ENCODE data around the gene QRICH1. TPM values are rescaled to one million over a fixed set of nuclear protein-coding genes. Genes with fewer than 3 reads are reported as not detected.
"Not testable (repeated sequence)": the region's sequence is repeated elsewhere in the genome, so short reads cannot be mapped to it uniquely, and the experiment has no call there.

QRICH1 gene
- total RNA-seq, 1 donor from 2014 or later: 77.5 TPM

- Mint-ChIP-seq H3K9me3 (ENCODE audit: low read depth) (no peaks in the 10 kb centered on the region), H3K4me3 (ENCODE audit: unreplicated experiment) (no peak overlapping the region), H3K4me1 (ENCODE audit: low read depth) (peaks cover 38% of the 10 kb centered on the region), H3K27me3 (ENCODE audit: low read depth) (no peaks in the 10 kb centered on the region), H3K27ac (ENCODE audit: unreplicated experiment) (no peak overlapping the region), H3K36me3 (ENCODE audit: low read depth) (peaks cover 22% of the 10 kb centered on the region)
- no peak for DNase-seq (ENCODE audit: low spot score)
- no peak for TF ChIP-seq CTCF (IDR thresholded peaks at IDR 0.05)
Observed at GRCh38 chr3:49012441-49013017, 81.3 kb downstream of the QRICH1 start.

GRCh38 chr3:49009396-49009795, 84.5 kb downstream of the QRICH1 start:
- peaks cover 11% of the 10 kb centered on the region for H3K36me3 Mint-ChIP-seq (ENCODE audit: low read depth)
- H3K9me3 Mint-ChIP-seq (ENCODE audit: low read depth): no peaks in the 10 kb centered on the region
- H3K4me3 Mint-ChIP-seq (ENCODE audit: unreplicated experiment): peak overlapping the region; percentile 26
- DNase-seq (ENCODE audit: low spot score): no peak
- no peak for TF ChIP-seq CTCF (IDR thresholded peaks at IDR 0.05)
- peak overlapping the region; percentile 76 for H3K27ac Mint-ChIP-seq (ENCODE audit: unreplicated experiment)
- H3K27me3 Mint-ChIP-seq (ENCODE audit: low read depth): no peaks in the 10 kb centered on the region
- H3K4me1 Mint-ChIP-seq (ENCODE audit: low read depth): peaks cover 35% of the 10 kb centered on the region

GRCh38 chr3:49008627-49009026, 85.2 kb downstream of the QRICH1 start:
- Mint-ChIP-seq H3K4me1 (ENCODE audit: low read depth) (peaks cover 35% of the 10 kb centered on the region), H3K36me3 (ENCODE audit: low read depth) (peaks cover 11% of the 10 kb centered on the region), H3K4me3 (ENCODE audit: unreplicated experiment) (peak overlapping the region; percentile 99), H3K27ac (ENCODE audit: unreplicated experiment) (peak overlapping the region; percentile 98)
- not testable (repeated sequence) for H3K9me3 Mint-ChIP-seq (ENCODE audit: low read depth); DNase-seq (ENCODE audit: low spot score); H3K27me3 Mint-ChIP-seq (ENCODE audit: low read depth)

- TF ChIP-seq CTCF (IDR thresholded peaks at IDR 0.05): peak; percentile 44
- no peak for DNase-seq (ENCODE audit: low spot score)
- Mint-ChIP-seq H3K9me3 (ENCODE audit: low read depth) (no peaks in the 10 kb centered on the region), H3K27me3 (ENCODE audit: low read depth) (no peaks in the 10 kb centered on the region), H3K4me1 (ENCODE audit: low read depth) (peaks cover 35% of the 10 kb centered on the region), H3K36me3 (ENCODE audit: low read depth) (peaks cover 11% of the 10 kb centered on the region), H3K4me3 (ENCODE audit: unreplicated experiment) (peak overlapping the region; percentile 99), H3K27ac (ENCODE audit: unreplicated experiment) (peak overlapping the region; percentile 98)
Observed at GRCh38 chr3:49007771-49008528, 85.9 kb downstream of the QRICH1 start.

- peaks cover 34% of the 10 kb centered on the region for H3K4me1 Mint-ChIP-seq (ENCODE audit: low read depth)
- no peaks in the 10 kb centered on the region for H3K9me3 Mint-ChIP-seq (ENCODE audit: low read depth)
- H3K27ac Mint-ChIP-seq (ENCODE audit: unreplicated experiment): peak within 1 kb of the TSS; percentile 98
- DNase-seq (ENCODE audit: low spot score): peak; percentile 100
- peak within 1 kb of the TSS; percentile 99 for H3K4me3 Mint-ChIP-seq (ENCODE audit: unreplicated experiment)
- no peaks in the 10 kb centered on the region for H3K27me3 Mint-ChIP-seq (ENCODE audit: low read depth)
- peak; percentile 77 for TF ChIP-seq CTCF (IDR thresholded peaks at IDR 0.05)
- peaks cover 11% of the 10 kb centered on the region for H3K36me3 Mint-ChIP-seq (ENCODE audit: low read depth)
Observed at GRCh38 chr3:49007068-49007770, 86.7 kb downstream of the QRICH1 start, which contains the start of gene WDR6. Gene WDR6 (plus strand): TSS chr3:49007391. CDS start chr3:49007432, 41 bp downstream.

Data from chondrocyte (in vitro differentiated cells).